Measurements from ENCODE around the gene HADHB. TPM values are rescaled to one million over a fixed set of nuclear protein-coding genes. Genes with fewer than 3 reads are reported as not detected.

Gene HADHB
- total and polyA plus RNA-seq, 2 of the 13 experiments (the other 11 are each of a cell fraction or from before 2014, with no cell fraction given), result 112 to 238 TPM

DNA sequence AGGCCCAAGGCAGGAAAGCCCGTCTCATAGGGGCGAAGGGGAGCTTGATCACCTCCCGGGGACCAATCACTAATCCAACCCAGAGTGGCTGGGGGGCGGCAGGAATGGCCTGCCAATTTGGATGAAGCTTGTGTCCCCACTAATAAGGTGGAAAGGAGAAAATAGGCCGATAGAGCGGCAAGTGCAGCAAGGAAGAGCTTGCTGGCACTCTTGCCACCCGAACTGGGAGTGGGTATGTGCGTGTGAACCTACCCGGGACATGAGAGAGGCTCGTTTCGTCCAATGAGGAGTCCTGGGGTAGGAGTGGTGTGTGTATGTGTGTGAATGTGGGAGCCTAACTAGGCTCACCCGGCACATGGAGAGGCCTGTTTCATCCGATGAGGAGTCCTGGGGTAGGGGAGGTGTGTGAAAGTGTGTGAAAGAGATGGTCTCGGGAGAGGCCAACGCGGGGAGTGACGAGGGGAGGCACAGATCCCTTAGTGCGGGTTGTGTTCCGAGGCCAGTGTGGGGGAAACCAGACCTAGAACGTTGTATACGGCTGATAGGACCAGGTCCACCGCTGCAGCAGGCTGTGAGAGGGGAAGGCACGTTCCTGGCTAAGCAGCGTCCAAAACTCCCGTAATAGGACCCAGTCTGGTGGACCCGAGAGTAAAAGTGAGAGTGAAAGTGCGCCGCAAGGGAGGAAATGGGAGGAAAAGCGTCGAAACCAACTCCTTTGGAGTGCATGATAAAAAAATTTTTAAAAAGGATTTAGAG is 54.1 kb downstream of the HADHB start (continued):
- TF ChIP-seq, protein P1, sequence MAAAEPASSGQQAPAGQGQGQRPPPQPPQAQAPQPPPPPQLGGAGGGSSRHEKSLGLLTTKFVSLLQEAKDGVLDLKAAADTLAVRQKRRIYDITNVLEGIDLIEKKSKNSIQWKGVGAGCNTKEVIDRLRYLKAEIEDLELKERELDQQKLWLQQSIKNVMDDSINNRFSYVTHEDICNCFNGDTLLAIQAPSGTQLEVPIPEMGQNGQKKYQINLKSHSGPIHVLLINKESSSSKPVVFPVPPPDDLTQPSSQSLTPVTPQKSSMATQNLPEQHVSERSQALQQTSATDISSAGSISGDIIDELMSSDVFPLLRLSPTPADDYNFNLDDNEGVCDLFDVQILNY (CRISPR knock-in tag; conservative IDR thresholded peaks at IDR 0.05), result no peak
- TF ChIP-seq EEA1 (CRISPR knock-in tag; IDR thresholded peaks at IDR 0.05; ENCODE audit: borderline replicate concordance) (no peak), HES4 (CRISPR knock-in tag; IDR thresholded peaks at IDR 0.05; ENCODE audit: borderline replicate concordance) (0 out of 2 replicates have a peak, but pooled peaks have one; percentile 62), ZNF737 (CRISPR knock-in tag; IDR thresholded peaks at IDR 0.05; ENCODE audit: borderline replicate concordance) (0 out of 2 replicates have a peak, but pooled peaks have one; percentile 47), ZNF274 (CRISPR knock-in tag; IDR thresholded peaks at IDR 0.05) (peak; percentile 9; the same call in 1 of the 2 replicates), MAZ (IDR thresholded peaks at IDR 0.05; ENCODE audit: borderline replicate concordance, low read depth, low read length) (no peak), MAZ (CRISPR knock-in tag; IDR thresholded peaks at IDR 0.05; ENCODE audit: low read depth) (0 out of 2 replicates have a peak, but pooled peaks have one; percentile 25), SP4 (CRISPR knock-in tag; IDR thresholded peaks at IDR 0.05) (no peak), REL (CRISPR knock-in tag; conservative IDR thresholded peaks at IDR 0.05) (no peak), ZFY (CRISPR knock-in tag; IDR thresholded peaks at IDR 0.05) (peak; percentile 32; the same call in 1 of the 2 replicates), MBNL3 (CRISPR knock-in tag; conservative IDR thresholded peaks at IDR 0.05) (no peak), BRD4 (CRISPR knock-in tag; IDR thresholded peaks at IDR 0.05) (0 out of 2 replicates have a peak, but pooled peaks have one; percentile 41), ZFX (CRISPR knock-in tag; IDR thresholded peaks at IDR 0.05; ENCODE audit: low read depth) (peak; percentile 48; the same call in 1 of the 2 replicates), ZNF879 (CRISPR knock-in tag; IDR thresholded peaks at IDR 0.05) (no peak)
- TF ChIP-seq, protein P2, sequence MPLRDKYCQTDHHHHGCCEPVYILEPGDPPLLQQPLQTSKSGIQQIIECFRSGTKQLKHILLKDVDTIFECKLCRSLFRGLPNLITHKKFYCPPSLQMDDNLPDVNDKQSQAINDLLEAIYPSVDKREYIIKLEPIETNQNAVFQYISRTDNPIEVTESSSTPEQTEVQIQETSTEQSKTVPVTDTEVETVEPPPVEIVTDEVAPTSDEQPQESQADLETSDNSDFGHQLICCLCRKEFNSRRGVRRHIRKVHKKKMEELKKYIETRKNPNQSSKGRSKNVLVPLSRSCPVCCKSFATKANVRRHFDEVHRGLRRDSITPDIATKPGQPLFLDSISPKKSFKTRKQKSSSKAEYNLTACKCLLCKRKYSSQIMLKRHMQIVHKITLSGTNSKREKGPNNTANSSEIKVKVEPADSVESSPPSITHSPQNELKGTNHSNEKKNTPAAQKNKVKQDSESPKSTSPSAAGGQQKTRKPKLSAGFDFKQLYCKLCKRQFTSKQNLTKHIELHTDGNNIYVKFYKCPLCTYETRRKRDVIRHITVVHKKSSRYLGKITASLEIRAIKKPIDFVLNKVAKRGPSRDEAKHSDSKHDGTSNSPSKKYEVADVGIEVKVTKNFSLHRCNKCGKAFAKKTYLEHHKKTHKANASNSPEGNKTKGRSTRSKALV (CRISPR knock-in tag; IDR thresholded peaks at IDR 0.05), result 0 out of 2 replicates have a peak, but pooled peaks have one; percentile 67
- TF ChIP-seq, protein P3, sequence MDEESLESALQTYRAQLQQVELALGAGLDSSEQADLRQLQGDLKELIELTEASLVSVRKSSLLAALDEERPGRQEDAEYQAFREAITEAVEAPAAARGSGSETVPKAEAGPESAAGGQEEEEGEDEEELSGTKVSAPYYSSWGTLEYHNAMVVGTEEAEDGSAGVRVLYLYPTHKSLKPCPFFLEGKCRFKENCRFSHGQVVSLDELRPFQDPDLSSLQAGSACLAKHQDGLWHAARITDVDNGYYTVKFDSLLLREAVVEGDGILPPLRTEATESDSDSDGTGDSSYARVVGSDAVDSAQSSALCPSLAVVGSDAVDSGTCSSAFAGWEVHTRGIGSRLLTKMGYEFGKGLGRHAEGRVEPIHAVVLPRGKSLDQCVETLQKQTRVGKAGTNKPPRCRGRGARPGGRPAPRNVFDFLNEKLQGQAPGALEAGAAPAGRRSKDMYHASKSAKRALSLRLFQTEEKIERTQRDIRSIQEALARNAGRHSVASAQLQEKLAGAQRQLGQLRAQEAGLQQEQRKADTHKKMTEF (CRISPR knock-in tag; IDR thresholded peaks at IDR 0.05), result 0 out of 2 replicates have a peak, but pooled peaks have one; percentile 15
- TF ChIP-seq, protein P4, sequence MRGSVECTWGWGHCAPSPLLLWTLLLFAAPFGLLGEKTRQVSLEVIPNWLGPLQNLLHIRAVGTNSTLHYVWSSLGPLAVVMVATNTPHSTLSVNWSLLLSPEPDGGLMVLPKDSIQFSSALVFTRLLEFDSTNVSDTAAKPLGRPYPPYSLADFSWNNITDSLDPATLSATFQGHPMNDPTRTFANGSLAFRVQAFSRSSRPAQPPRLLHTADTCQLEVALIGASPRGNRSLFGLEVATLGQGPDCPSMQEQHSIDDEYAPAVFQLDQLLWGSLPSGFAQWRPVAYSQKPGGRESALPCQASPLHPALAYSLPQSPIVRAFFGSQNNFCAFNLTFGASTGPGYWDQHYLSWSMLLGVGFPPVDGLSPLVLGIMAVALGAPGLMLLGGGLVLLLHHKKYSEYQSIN (CRISPR knock-in tag; IDR thresholded peaks at IDR 0.05; ENCODE audit: borderline replicate concordance), result 0 out of 2 replicates have a peak, but pooled peaks have one; percentile 43
- TF ChIP-seq, protein P5, sequence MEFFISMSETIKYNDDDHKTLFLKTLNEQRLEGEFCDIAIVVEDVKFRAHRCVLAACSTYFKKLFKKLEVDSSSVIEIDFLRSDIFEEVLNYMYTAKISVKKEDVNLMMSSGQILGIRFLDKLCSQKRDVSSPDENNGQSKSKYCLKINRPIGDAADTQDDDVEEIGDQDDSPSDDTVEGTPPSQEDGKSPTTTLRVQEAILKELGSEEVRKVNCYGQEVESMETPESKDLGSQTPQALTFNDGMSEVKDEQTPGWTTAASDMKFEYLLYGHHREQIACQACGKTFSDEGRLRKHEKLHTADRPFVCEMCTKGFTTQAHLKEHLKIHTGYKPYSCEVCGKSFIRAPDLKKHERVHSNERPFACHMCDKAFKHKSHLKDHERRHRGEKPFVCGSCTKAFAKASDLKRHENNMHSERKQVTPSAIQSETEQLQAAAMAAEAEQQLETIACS (CRISPR knock-in tag; IDR thresholded peaks at IDR 0.05), result 0 out of 2 replicates have a peak, but pooled peaks have one; percentile 26
- TF ChIP-seq, protein P6, sequence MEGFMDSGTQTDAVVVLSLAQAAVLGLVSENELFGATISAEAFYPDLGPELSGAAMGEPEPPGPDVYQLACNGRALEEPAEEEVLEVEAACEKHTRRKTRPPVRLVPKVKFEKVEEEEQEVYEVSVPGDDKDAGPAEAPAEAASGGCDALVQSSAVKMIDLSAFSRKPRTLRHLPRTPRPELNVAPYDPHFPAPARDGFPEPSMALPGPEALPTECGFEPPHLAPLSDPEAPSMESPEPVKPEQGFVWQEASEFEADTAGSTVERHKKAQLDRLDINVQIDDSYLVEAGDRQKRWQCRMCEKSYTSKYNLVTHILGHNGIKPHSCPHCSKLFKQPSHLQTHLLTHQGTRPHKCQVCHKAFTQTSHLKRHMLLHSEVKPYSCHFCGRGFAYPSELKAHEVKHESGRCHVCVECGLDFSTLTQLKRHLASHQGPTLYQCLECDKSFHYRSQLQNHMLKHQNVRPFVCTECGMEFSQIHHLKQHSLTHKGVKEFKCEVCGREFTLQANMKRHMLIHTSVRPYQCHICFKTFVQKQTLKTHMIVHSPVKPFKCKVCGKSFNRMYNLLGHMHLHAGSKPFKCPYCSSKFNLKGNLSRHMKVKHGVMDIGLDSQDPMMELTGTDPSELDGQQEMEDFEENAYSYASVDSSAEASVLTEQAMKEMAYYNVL (CRISPR knock-in tag; IDR thresholded peaks at IDR 0.05; ENCODE audit: borderline replicate concordance), result 0 out of 2 replicates have a peak, but pooled peaks have one; percentile 31
